Stimulated activated naive B cell treated with anti-CD40 and anti-IgM and Interleukin-4, amounts not matched to agents 10 μg/mL and 1 μg/mL and 100 μg/mL, for 72 hours (primary cell): ENCODE measurements around the gene SOAT1.
"Not testable (repeated sequence)": the region's sequence is repeated elsewhere in the genome, so short reads cannot be mapped to it uniquely, and the experiment has no call there.

Experiments
- ATAC-seq, 2 donors: fragments of 150-1000 bp; cut with Tn5 transposase; replicated peaks; 2 replicates each; pipeline ENCODE4 v1.10.0; 2021; ENCODE audit warnings: moderate library complexity in 1 of 2
- DNase-seq: peaks from one replicate; pipeline ENCODE4 v3.0.0; 2021
- H3K27ac Mint-ChIP-seq: one replicate; pipeline ENCODE4 v1.8.0; 2022; ENCODE audit warnings: mild to moderate bottlenecking, mixed read lengths
- H3K27me3 Mint-ChIP-seq, 2 donors: one replicate each; pipeline ENCODE4 v1.8.0; 2022; ENCODE audit warnings: mixed read lengths in 2 of 2
- H3K36me3 Mint-ChIP-seq, 2 donors: one replicate each; pipeline ENCODE4 v1.8.0; 2022; ENCODE audit warnings: mixed read lengths in 2 of 2, mild to moderate bottlenecking in 1 of 2
- H3K4me1 Mint-ChIP-seq, 2 donors: one replicate each; pipeline ENCODE4 v1.8.0; 2022; ENCODE audit warnings: mixed read lengths in 2 of 2, mild to moderate bottlenecking in 1 of 2
- H3K4me3 Mint-ChIP-seq, 2 donors: one replicate each; pipeline ENCODE4 v1.8.0; 2022; ENCODE audit warnings: mild to moderate bottlenecking in 2 of 2, mixed read lengths in 2 of 2, moderate library complexity in 1 of 2
- H3K9me3 Mint-ChIP-seq, 2 donors: one replicate each; pipeline ENCODE4 v1.8.0; 2022; ENCODE audit warnings: mixed read lengths in 2 of 2, mild to moderate bottlenecking in 1 of 2

SOAT1 gene

DNA sequence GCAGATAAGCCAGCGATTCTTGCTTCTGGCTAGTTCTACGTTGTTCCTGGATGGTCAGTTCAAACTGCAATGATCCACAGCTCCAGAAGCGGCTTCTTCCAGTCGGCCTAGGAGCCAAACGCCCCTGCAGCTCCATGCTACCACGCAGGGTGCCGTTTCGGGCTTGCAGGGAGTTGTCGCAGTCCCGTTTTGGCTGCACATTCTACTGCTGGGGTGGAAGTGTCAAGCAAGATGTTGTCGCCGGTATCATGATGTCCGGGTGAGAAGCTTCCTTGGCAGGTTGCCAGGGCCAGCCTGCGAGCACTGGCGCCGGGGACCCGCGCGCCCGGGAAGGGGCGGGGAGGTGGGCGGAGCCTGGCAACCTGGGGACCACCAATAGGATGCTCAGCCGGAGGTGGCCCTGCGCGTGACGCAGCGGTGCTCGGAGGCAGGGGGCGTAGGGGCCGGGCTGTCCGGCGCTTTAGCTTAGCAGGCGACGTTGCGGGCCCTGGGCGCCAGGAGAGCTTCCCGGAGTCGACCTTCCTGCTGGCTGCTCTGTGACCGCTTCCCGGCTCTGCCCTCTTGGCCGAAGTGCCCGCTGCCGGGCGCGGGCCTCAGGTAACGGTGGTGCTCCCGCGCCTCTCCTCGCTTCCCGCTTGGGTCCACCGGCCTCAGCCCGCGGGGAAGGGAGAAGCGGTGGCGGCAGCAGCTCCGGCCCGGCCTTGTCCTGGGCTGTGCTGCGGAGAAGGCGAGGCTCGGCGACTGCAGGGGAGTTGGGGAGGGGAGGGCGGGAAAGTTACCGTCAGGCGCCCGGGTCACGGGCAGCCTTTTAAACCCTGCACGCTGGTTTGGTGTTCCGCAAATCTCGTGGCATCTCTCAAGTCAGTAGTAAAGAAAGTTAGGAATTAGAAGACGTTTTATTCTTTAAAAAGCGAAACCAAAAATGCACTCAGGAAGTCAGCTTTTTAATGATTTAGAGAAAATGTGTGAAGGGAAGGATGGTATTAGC is at the start of gene SOAT1:
SOAT1 (plus strand) TSS at position 458 of the 988 bp plus-strand sequence. CDS start 8,888 bp downstream, outside the sequence.
- Mint-ChIP-seq H3K9me3 (no peaks in the 10 kb centered on the region), H3K27me3 (no peaks in the 10 kb centered on the region), H3K27ac (peak within 1 kb of the TSS; percentile 93), H3K4me3 (peak within 1 kb of the TSS; percentile 89 to 94), H3K4me1 (peaks cover 22 to 40% of the 10 kb centered on the region in 2 donors), H3K36me3 (peaks cover 14 to 19% of the 10 kb centered on the region in 2 donors)
- ATAC-seq (peak; percentile 95 to 97), DNase-seq (peak; percentile 90)

DNA sequence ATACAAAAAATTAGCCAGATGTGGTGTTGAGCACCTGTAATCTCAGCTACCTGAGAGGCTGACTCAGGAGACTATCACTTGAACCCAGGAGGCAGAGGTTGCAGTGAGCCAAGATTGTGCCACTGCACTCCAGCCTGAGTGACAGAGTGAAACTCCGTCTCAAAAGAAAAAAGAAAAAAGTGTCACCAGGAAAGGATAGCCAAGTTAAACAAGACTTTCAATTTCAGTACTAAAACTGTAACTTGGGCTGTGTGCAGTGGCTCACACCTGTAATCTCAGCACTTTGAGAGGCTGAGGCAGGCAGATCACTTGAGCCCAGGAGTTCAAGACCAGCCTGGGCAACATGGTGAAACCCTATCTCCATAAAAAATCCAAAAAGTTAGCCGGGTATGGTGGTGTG is 48.2 kb upstream of the SOAT1 start:
- DNase-seq, H3K4me1 Mint-ChIP-seq, H3K27ac Mint-ChIP-seq, H3K9me3 Mint-ChIP-seq, H3K4me3 Mint-ChIP-seq, ATAC-seq, H3K27me3 Mint-ChIP-seq, H3K36me3 Mint-ChIP-seq: not testable (repeated sequence)

DNA sequence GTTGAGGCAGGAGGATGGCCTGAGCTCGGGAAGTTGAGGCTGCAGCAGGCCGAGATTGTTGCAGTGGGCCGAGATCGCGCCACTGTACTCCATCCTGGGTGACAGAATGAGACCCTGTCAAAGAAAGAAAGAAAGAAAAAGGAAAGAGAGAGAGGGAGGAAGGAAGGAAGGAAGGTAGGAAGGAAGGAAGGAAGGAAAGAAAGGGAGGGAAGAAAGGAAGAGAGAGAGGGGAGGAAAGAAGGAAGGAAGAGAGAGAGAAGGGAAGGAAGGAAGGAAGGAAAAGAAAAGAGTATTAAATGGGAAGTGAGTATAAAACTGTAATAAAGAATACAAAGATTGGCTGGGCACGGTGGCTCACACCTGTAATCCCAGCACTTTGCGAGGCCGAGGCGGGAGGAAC is 45.7 kb upstream of the SOAT1 start:
- DNase-seq (no peak), ATAC-seq (no peak)
- H3K27me3 Mint-ChIP-seq: peaks cover 0 to 6% of the 10 kb centered on the region in 2 donors
- no peak overlapping the region for H3K4me3 Mint-ChIP-seq
- no peaks in the 10 kb centered on the region for H3K36me3 Mint-ChIP-seq
- H3K27ac Mint-ChIP-seq: no peak overlapping the region
- no peaks in the 10 kb centered on the region for H3K9me3 Mint-ChIP-seq
- no peaks in the 10 kb centered on the region for H3K4me1 Mint-ChIP-seq

DNA sequence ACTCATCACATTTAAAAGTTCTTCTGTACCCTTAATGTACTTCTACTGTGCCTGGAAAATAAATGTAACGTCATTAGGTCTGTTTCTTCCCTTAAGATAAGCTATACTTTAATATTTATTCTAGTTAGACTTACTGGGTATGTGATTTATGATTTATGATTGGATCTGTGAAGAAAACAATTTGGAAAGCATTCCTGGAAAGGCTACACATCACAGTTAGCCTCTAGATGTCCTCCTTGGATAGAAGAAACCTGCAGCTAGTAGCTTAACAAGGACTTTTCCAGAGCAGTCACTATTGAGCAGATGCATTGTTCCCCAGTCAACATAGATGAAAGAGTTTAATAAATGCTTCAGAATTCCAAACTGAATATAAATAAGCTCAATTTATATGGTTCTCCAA is 41.9 kb upstream of the SOAT1 start:
- no peak for DNase-seq

DNA sequence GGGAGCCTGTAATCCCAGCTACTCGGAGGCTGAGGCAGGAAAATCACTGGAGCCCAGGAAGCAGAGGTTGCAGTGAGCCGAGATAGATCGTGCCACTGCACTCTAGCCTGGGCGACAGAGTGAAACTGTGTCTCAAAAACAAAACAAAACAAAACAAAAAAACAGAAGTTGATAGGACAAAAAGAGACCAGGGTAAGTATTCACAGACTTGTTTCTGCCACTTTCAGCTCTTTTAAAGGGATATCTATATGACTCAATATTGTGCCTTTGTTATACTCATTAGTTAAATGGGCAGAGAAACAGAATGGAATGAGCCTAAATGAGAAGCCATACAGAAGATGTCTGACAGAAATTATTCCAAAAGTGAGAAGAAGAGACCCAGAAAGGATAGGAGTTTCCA is 41.0 kb upstream of the SOAT1 start:
- DNase-seq (no peak), ATAC-seq (no peak)
- Mint-ChIP-seq H3K27me3 (peaks cover 0 to 6% of the 10 kb centered on the region in 2 donors), H3K4me1 (no peaks in the 10 kb centered on the region), H3K4me3 (no peak overlapping the region), H3K36me3 (no peaks in the 10 kb centered on the region), H3K9me3 (no peaks in the 10 kb centered on the region), H3K27ac (no peak overlapping the region)

More for the DNA sequence above, 41.9 kb upstream of the SOAT1 start:
- Mint-ChIP-seq H3K27me3 (peaks cover 0 to 6% of the 10 kb centered on the region in 2 donors), H3K9me3 (no peaks in the 10 kb centered on the region), H3K4me1 (no peaks in the 10 kb centered on the region), H3K36me3 (no peaks in the 10 kb centered on the region), H3K4me3 (no peak overlapping the region), H3K27ac (no peak overlapping the region)
- no peak for ATAC-seq

DNA sequence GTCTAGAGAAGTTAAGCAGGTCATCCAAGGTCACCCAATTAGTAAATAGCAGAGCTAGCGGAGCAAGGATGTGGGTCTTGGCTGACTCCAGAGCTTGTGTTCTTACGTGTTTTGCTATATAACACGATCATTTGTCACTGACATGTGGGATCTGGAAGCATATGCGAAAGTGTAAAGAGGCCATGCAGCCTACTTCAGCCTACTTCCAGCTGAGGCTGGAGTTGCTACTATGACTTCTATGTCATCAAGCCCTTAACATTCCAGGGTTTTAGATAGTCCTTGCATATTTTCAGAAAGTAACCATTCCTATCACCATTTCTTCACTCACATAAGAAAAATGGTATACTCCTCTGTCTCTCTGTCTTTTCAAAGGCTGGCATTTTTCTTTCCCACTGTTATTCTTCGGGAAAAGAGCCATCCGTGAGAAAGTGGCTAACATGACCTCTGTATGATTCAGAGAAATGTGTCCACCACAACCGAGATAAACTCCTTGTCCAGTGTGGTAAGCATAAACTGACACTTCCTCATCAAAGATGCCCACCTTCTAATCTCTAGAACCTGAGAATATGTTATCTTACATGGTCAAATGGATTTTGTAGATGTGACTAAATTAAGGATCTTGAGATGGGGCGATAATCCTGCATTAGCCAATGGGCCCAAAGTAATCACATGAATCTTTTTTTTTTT is 40.2 kb upstream of the SOAT1 start:
- H3K4me1 Mint-ChIP-seq: no peaks in the 10 kb centered on the region
- no peak for DNase-seq
- peaks cover 0 to 6% of the 10 kb centered on the region in 2 donors for H3K27me3 Mint-ChIP-seq
- H3K4me3 Mint-ChIP-seq: no peak overlapping the region
- ATAC-seq: no peak
- no peak overlapping the region for H3K27ac Mint-ChIP-seq
- no peaks in the 10 kb centered on the region for H3K9me3 Mint-ChIP-seq
- no peaks in the 10 kb centered on the region for H3K36me3 Mint-ChIP-seq

DNA sequence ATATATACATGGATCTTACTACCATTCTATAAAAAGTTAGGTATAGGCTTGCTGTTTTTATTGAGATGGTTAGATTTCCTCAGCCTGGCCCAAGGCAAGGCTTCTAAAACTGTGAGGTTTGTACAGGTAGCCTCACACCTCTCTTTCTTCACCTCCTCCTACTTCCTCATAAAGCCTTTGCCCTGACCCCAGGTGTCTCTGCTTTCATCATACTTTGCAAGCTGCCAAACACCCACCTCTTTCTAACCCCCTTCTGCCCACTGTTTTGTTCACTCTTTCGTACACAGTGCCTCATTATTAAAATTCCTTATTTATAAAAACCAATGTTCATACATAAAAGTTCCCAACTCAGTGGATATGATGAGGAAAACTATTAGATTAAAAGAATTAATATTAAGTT is 31.4 kb upstream of the SOAT1 start:
- ATAC-seq (no peak), DNase-seq (no peak)
- H3K4me1 Mint-ChIP-seq: no peaks in the 10 kb centered on the region
- no peaks in the 10 kb centered on the region for H3K36me3 Mint-ChIP-seq
- H3K4me3 Mint-ChIP-seq: no peak overlapping the region
- no peaks in the 10 kb centered on the region for H3K9me3 Mint-ChIP-seq
- no peaks in the 10 kb centered on the region for H3K27me3 Mint-ChIP-seq
- no peak overlapping the region for H3K27ac Mint-ChIP-seq

DNA sequence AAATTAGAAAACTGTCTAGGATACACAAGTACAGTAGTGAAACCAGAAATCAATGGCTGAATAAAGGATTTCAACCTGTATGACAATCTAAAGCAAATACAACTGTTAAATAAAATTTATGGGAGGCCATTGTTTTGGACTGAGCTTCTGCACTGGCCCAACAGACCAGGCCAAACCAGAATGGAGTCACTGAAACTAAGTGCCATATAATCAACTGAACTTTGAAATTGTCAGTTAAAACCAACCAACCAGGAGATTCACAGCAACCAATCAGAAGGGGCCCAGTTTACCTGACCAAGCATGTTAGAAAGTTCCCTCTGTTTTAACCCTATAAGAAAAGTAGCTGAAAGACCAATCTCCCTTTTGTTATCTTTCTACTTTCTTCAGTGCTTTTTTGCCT is 30.5 kb upstream of the SOAT1 start:
- Mint-ChIP-seq H3K27me3 (no peaks in the 10 kb centered on the region), H3K4me3 (no peak overlapping the region)

DNA sequence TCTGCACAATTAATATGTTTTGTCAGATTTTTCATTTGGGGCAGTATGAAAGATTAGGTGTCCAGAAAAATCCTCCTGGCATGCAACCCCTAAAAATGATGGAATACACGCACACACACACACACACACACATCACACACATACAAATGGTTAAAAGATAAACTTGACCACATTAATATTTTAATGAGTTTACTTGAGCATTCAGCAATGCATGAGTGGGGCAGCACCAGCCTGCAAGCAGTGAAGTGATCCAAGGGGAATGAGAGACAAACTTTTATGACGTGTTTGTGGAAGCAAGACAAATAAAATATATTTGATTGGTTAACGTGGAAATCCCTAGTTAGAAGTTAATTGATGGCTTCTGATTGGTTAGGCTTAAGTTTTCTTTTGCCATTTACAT is 29.1 kb upstream of the SOAT1 start:
- Mint-ChIP-seq H3K4me1 (no peaks in the 10 kb centered on the region), H3K36me3 (no peaks in the 10 kb centered on the region), H3K27ac (no peak overlapping the region), H3K9me3 (no peaks in the 10 kb centered on the region), H3K27me3 (no peaks in the 10 kb centered on the region), H3K4me3 (no peak overlapping the region)
- ATAC-seq (no peak), DNase-seq (no peak)

More for the DNA sequence above, 30.5 kb upstream of the SOAT1 start:
- H3K9me3 Mint-ChIP-seq: no peaks in the 10 kb centered on the region
- DNase-seq (no peak), ATAC-seq (no peak)
- H3K4me1 Mint-ChIP-seq: no peaks in the 10 kb centered on the region
- peak overlapping the region; percentile 22 for H3K27ac Mint-ChIP-seq
- H3K36me3 Mint-ChIP-seq: no peaks in the 10 kb centered on the region

DNA sequence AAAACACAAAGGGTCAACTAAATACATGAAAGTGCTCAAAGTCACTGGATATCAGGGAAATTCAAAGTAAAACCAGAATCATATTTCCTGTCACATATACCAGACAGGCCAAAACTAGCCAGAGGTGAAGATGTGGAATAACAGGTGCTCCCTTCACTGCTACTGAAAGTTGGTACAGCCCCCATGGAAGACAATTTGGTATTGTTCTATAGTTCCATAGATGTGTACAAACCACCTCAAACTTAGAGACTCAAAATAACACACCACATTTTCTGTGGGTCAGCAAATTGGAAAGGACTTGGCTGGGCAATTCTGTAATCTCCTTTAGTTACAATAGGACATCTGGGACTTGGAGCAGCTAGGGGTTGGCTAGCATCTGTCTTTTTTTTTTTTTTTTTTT is 24.5 kb upstream of the SOAT1 start:
- Mint-ChIP-seq H3K27ac (no peak overlapping the region), H3K9me3 (no peaks in the 10 kb centered on the region), H3K4me1 (no peaks in the 10 kb centered on the region), H3K4me3 (no peak overlapping the region), H3K27me3 (no peaks in the 10 kb centered on the region), H3K36me3 (no peaks in the 10 kb centered on the region)
- ATAC-seq: no peak
- no peak for DNase-seq

DNA sequence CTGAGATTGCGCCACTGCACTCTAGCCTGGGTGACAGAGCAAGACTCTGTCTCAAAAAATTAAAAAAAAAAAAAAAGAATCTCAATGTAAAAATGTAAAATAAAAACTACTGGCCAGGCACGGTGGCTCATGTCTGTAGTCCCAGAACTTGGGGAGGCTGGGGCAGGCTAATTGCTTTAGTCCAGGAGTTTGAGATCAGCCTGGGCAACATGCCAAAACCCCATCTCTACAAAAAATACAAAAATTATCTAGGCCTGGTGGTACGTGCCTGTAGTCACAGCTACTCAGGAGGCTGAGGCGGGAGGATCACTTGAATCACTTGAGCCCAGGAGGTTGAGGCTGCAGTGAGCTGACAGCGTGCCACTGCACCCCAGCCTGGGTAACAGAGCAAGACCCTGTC is 19.2 kb upstream of the SOAT1 start:
- H3K27ac Mint-ChIP-seq, H3K4me1 Mint-ChIP-seq, H3K9me3 Mint-ChIP-seq, ATAC-seq, H3K4me3 Mint-ChIP-seq, DNase-seq, H3K36me3 Mint-ChIP-seq, H3K27me3 Mint-ChIP-seq: not testable (repeated sequence)

DNA sequence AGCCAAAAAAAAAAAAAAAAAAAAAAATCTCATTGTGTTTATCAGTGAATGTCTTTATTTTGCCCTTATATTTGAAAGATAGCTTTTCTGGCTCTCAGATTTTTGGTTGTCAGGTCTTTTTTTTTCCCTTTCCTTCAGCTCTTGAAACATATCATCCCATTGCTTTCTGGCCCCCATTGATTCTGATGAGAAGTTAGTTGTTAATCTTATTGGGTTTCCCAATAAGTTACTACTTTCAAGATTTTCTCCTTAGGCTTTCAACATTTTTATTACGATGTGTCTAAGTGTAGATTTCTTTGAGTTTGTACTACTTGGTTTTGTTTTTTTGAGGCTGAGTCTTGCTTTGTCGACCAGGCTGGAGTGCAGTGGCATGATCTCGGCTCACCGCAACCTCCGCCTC is 14.7 kb upstream of the SOAT1 start:
- Mint-ChIP-seq H3K27me3 (no peaks in the 10 kb centered on the region), H3K27ac (peak overlapping the region; percentile 42), H3K36me3 (peaks cover 0 to 4% of the 10 kb centered on the region in 2 donors), H3K4me3 (no peak overlapping the region), H3K9me3 (peaks cover 6 to 7% of the 10 kb centered on the region in 2 donors), H3K4me1 (no peaks in the 10 kb centered on the region)
- no peak for DNase-seq
- no peak for ATAC-seq

DNA sequence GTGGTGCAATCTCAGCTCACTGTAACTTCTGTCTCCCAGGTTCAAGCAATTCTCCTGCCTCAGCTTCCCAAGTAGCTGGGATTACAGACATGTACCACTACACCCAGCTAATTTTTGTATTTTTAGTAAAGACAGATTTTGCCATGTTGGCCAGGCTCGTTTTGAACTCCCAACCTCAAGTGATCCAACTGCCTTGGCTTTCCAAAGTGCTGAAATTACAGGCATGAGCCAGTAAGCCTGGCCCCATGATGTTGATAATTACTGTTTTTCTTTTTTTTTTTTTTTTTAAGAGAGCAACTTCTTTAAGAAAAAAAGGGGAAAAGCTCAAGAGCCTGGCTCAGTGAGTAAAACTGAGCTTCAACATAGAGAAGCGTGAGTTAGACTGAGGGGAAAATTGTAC is 9.6 kb upstream of the SOAT1 start:
- Mint-ChIP-seq H3K27me3 (no peaks in the 10 kb centered on the region), H3K9me3 (peaks cover 5 to 6% of the 10 kb centered on the region in 2 donors), H3K36me3 (peaks cover 0 to 4% of the 10 kb centered on the region in 2 donors), H3K4me1 (no peaks in the 10 kb centered on the region), H3K4me3 (no peak overlapping the region), H3K27ac (no peak overlapping the region)
- DNase-seq (no peak), ATAC-seq (no peak)

DNA sequence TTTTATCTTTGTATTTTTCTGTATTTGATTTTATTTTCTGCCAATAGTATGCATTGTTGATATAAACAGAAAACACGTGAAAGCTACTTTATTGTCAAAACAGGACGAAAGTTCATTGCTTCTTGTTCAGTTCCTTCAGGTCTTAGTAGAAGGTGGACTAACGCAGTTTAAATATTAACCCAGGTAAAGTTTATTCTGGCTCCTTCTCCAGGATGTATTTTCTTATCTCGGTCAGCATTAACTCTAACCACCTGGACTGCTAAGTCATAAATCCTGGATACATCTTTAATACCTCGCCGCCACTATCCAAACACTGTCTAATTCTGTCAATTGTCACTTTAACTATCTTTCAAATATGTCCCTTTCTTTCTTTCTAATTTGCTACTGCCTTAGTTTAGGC is 5.7 kb upstream of the SOAT1 start:
- Mint-ChIP-seq H3K27me3 (no peaks in the 10 kb centered on the region), H3K4me1 (no peaks in the 10 kb centered on the region), H3K27ac (no peak overlapping the region), H3K9me3 (no peaks in the 10 kb centered on the region), H3K4me3 (no peak overlapping the region), H3K36me3 (no peaks in the 10 kb centered on the region)
- ATAC-seq (no peak), DNase-seq (no peak)

DNA sequence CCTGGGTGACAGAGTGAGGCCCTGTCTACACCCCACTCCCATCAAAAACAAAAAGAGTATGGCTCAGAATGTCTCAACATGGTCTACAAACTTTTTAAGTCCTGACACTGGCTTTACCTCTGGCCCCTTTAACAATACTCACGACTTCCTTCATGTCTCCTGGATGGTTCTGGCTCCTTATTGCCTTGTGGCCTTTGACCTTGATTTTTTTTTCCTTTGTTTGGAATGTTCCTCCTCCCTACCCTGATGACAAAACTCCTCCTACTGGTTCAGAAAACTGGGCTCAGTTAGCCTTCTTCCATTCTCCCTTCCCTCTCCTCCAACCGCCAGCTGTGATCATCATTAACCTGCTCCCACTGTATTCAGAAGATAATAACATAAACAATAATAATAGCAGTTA is 4.6 kb upstream of the SOAT1 start:
- no peaks in the 10 kb centered on the region for H3K9me3 Mint-ChIP-seq
- no peak overlapping the region for H3K27ac Mint-ChIP-seq
- no peak overlapping the region for H3K4me3 Mint-ChIP-seq
- H3K27me3 Mint-ChIP-seq: no peaks in the 10 kb centered on the region
- peaks cover 4 to 5% of the 10 kb centered on the region in 2 donors for H3K4me1 Mint-ChIP-seq
- no peaks in the 10 kb centered on the region for H3K36me3 Mint-ChIP-seq
- ATAC-seq (no peak), DNase-seq (no peak)
